Caco-2 (cell line): ENCODE measurements around the gene MXD1. TPM values are rescaled to one million over a fixed set of nuclear protein-coding genes. Genes with fewer than 3 reads are reported as not detected.

Experiments used
- BruUV-seq: library from RNA; stranded (reverse); fragments of 400-500 nt; replicated peaks from 2 replicates; lab custom pipeline; 2021; lab: Mats Ljungman, UMichigan
- CTCF ChIA-PET: fragments of 300-600 bp; sonication (Branson Sonifier 250); formaldehyde crosslinking; loops from one replicate; lab custom pipeline; 2022; ENCODE audit warnings: antibody characterized with exemption; lab: Charles Lee
- POLR2A ChIA-PET: fragments of 300-600 bp; sonication (Branson Sonifier 250); formaldehyde crosslinking; loops from one replicate; lab custom pipeline; 2022; ENCODE audit warnings: antibody characterized with exemption; lab: Charles Lee
- DNase-seq, 2 experiments: peaks; one replicate each; pipeline versions ENCODE4 v3.0.0 to v3.0.0-alpha.2; 2020 to 2022
- H3K27me3 ChIP-seq: replicated peaks from 2 replicates; pipeline ENCODE4 v1.6.0; 2011; ENCODE audit warnings: low read length; ENCODE audit not compliant: control insufficient read depth, insufficient read depth
- H3K36me3 ChIP-seq: 2 replicates; pipeline ENCODE4 v1.5.1; 2011; ENCODE audit warnings: low read length; ENCODE audit not compliant: control insufficient read depth, insufficient read depth
- H3K4me1 ChIP-seq: fragments of 250-450 bp; sonication (Bioruptor Pico); 2 replicates; pipeline ENCODE4 v1.5.1; 2020; ENCODE audit warnings: mild to moderate bottlenecking
- H3K4me3 ChIP-seq: 2 replicates; pipeline ENCODE4 v1.5.1; 2011; ENCODE audit warnings: low read depth, mild to moderate bottlenecking, control low read depth, low read length
- H3K9me3 ChIP-seq: fragments of 250-450 bp; sonication (Bioruptor Pico); 2 replicates; pipeline ENCODE4 v1.5.1; 2020; ENCODE audit warnings: mild to moderate bottlenecking, moderate library complexity
- H3K27ac Mint-ChIP-seq: one replicate; pipeline ENCODE4 v1.8.0; 2022; ENCODE audit warnings: mixed read lengths; ENCODE audit not compliant: unreplicated experiment
- H3K27me3 Mint-ChIP-seq: one replicate; pipeline ENCODE4 v1.8.0; 2022; ENCODE audit warnings: mixed read lengths; ENCODE audit not compliant: insufficient read depth, unreplicated experiment
- H3K36me3 Mint-ChIP-seq: one replicate; pipeline ENCODE4 v1.8.0; 2022; ENCODE audit warnings: mild to moderate bottlenecking, mixed read lengths; ENCODE audit not compliant: insufficient read depth, unreplicated experiment
- H3K4me1 Mint-ChIP-seq: one replicate; pipeline ENCODE4 v1.8.0; 2022; ENCODE audit warnings: low read depth, mixed read lengths; ENCODE audit not compliant: unreplicated experiment
- H3K4me3 Mint-ChIP-seq: one replicate; pipeline ENCODE4 v1.8.0; 2022; ENCODE audit warnings: mild to moderate bottlenecking, moderate library complexity, mixed read lengths; ENCODE audit not compliant: unreplicated experiment
- H3K9me3 Mint-ChIP-seq: one replicate; pipeline ENCODE4 v1.8.0; 2022; ENCODE audit warnings: mixed read lengths; ENCODE audit not compliant: unreplicated experiment
- CTCF ChIP-seq, 2 experiments: fragments of 200-600 bp in 1 of 2; IDR thresholded peaks; 1 replicate in 1 of 2; 2 replicates in 1 of 2; pipeline versions ENCODE4 v1.5.1 to v1.8.0; 2011 to 2022; ENCODE audit warnings: antibody characterized with exemption in 1 of 2, control low read depth in 1 of 2, inconsistent platforms in 1 of 2, low read depth in 1 of 2, low read length in 1 of 2, mild to moderate bottlenecking in 1 of 2, moderate library complexity in 1 of 2; ENCODE audit not compliant: insufficient read depth in 1 of 2, severe bottlenecking in 1 of 2, unreplicated experiment in 1 of 2
- intact Hi-C: fragments of 100-400 bp; cut with micrococcal nuclease; formaldehyde crosslinking; loops from one replicate; pipeline ENCODE4 v1.10.0; 2022; ENCODE audit not compliant: unreplicated experiment
- total RNA-seq: library from RNA; stranded (reverse); gene quantifications from 2 replicates; pipeline ENCODE4 v1.2.3, GENCODE V29; 2022

MXD1 gene
- total RNA-seq, 1 experiment from 2014 or later: 9.5 TPM

- Mint-ChIP-seq H3K9me3 (no peaks in the 10 kb centered on the region), H3K36me3 (no peaks in the 10 kb centered on the region), H3K27me3 (no peaks in the 10 kb centered on the region), H3K27ac (no peak overlapping the region), H3K4me1 (no peaks in the 10 kb centered on the region), H3K4me3 (no peak overlapping the region)
- no peak for DNase-seq
- Histone ChIP-seq H3K9me3 (no peaks in the 10 kb centered on the region), H3K4me3 (no peak overlapping the region), H3K36me3 (0 out of 2 replicates have a peak, but pooled peaks cover 1% of the 10 kb centered on the region), H3K27me3 (no peaks in the 10 kb centered on the region), H3K4me1 (no peaks in the 10 kb centered on the region)
- no peak for TF ChIP-seq CTCF (IDR thresholded peaks at IDR 0.05; ENCODE audit: insufficient read depth in 1 of 2, low read depth in 1 of 2, low read length in 1 of 2, severe bottlenecking in 1 of 2, unreplicated experiment in 1 of 2)
- ChIA-PET CTCF (no interaction called here), POLR2A (no interaction called here)
- intact Hi-C loops: no loop called here
- no TSS peak for BruUV-seq
Measured at GRCh38 chr2:69969991-69970390, 55.1 kb downstream of the MXD1 start.

GRCh38 chr2:69972822-69973221, 57.9 kb downstream of the MXD1 start:
- Histone ChIP-seq H3K4me1 (peaks cover 14% of the 10 kb centered on the region), H3K27me3 (no peaks in the 10 kb centered on the region), H3K4me3 (no peak overlapping the region), H3K36me3 (no peaks in the 10 kb centered on the region), H3K9me3 (no peaks in the 10 kb centered on the region)
- intact Hi-C loops: no loop called here
- CTCF ChIA-PET: no interaction called here
- DNase-seq: no peak
- TF ChIP-seq CTCF (IDR thresholded peaks at IDR 0.05; ENCODE audit: insufficient read depth in 1 of 2, low read depth in 1 of 2, low read length in 1 of 2, severe bottlenecking in 1 of 2, unreplicated experiment in 1 of 2): no peak
- no TSS peak for BruUV-seq
- Mint-ChIP-seq H3K4me3 (no peak overlapping the region), H3K36me3 (peaks cover 9% of the 10 kb centered on the region), H3K4me1 (peaks cover 8% of the 10 kb centered on the region), H3K9me3 (no peaks in the 10 kb centered on the region), H3K27ac (no peak overlapping the region), H3K27me3 (no peaks in the 10 kb centered on the region)
- POLR2A ChIA-PET: no interaction called here

- BruUV-seq: no TSS peak
- no peak for DNase-seq
- Mint-ChIP-seq H3K36me3 (peaks cover 9% of the 10 kb centered on the region), H3K4me1 (peaks cover 9% of the 10 kb centered on the region), H3K9me3 (no peaks in the 10 kb centered on the region), H3K27ac (no peak overlapping the region), H3K4me3 (no peak overlapping the region), H3K27me3 (no peaks in the 10 kb centered on the region)
- H3K27me3 ChIP-seq: no peaks in the 10 kb centered on the region
- no peaks in the 10 kb centered on the region for H3K36me3 ChIP-seq
- no peak for TF ChIP-seq CTCF (IDR thresholded peaks at IDR 0.05; ENCODE audit: insufficient read depth in 1 of 2, low read depth in 1 of 2, low read length in 1 of 2, severe bottlenecking in 1 of 2, unreplicated experiment in 1 of 2)
- peaks cover 19% of the 10 kb centered on the region for H3K4me1 ChIP-seq
- POLR2A ChIA-PET: no interaction called here
- H3K4me3 ChIP-seq: no peak overlapping the region
- H3K9me3 ChIP-seq: no peaks in the 10 kb centered on the region
- intact Hi-C loops: no loop called here
- CTCF ChIA-PET: no interaction called here
Measured at GRCh38 chr2:69973335-69973735, 58.4 kb downstream of the MXD1 start.
